Activated CD8-positive, alpha-beta memory T cell treated with anti-CD3 and anti-CD28 coated beads, Interleukin-2, amount 10 ng/mL, durations not matched to agents 7 days and 5 days (primary cell): ENCODE data around the gene GORASP2. TPM values are rescaled to one million over a fixed set of nuclear protein-coding genes. Genes with fewer than 3 reads are reported as not detected.

ENCODE experiments used
- ATAC-seq: fragments of 150-1000 bp; cut with Tn5 transposase; one replicate; pipeline ENCODE4 v1.10.0; 2021; ENCODE audit warnings: moderate library complexity
- CTCF ChIA-PET: fragments of 350-600 bp; sonication (Branson Sonifier 250); formaldehyde crosslinking; loops from one replicate; lab custom pipeline; 2021; ENCODE audit warnings: antibody characterized with exemption; lab: Charles Lee
- DNase-seq: peaks from one replicate; pipeline ENCODE4 v3.0.0-alpha.2; 2020
- H3K27ac Mint-ChIP-seq: one replicate; pipeline ENCODE4 v1.8.0; 2021; ENCODE audit warnings: mild to moderate bottlenecking, mixed read lengths
- H3K27me3 Mint-ChIP-seq: one replicate; pipeline ENCODE4 v1.8.0; 2021; ENCODE audit warnings: mixed read lengths
- H3K36me3 Mint-ChIP-seq: one replicate; pipeline ENCODE4 v1.8.0; 2021; ENCODE audit warnings: mild to moderate bottlenecking, mixed read lengths
- H3K4me1 Mint-ChIP-seq: one replicate; pipeline ENCODE4 v1.8.0; 2021; ENCODE audit warnings: mixed read lengths
- H3K4me3 Mint-ChIP-seq: one replicate; pipeline ENCODE4 v1.8.0; 2021; ENCODE audit warnings: mild to moderate bottlenecking, moderate library complexity, mixed read lengths
- H3K9me3 Mint-ChIP-seq: one replicate; pipeline ENCODE4 v1.8.0; 2022; ENCODE audit warnings: low read depth, mixed read lengths
- total RNA-seq, 2 experiments: library from RNA; stranded (reverse); gene quantifications; one replicate each; pipeline ENCODE4 v1.2.3, GENCODE V29; 2021

GORASP2 gene
- total RNA-seq, 2 experiments from 2014 or later = 45.3 to 64.4 TPM

- Mint-ChIP-seq H3K36me3 (peaks cover 25% of the 10 kb centered on the region), H3K9me3 (no peaks in the 10 kb centered on the region), H3K4me1 (peaks cover 37% of the 10 kb centered on the region), H3K4me3 (peak overlapping the region; percentile 74), H3K27me3 (no peaks in the 10 kb centered on the region), H3K27ac (peak overlapping the region; percentile 92)
- DNase-seq (peak; percentile 46), ATAC-seq (no peak)
- CTCF ChIA-PET = interaction anchor here (0.8 to 4.3 kb wide), 31 partner anchors 8 to 638 kb away, joined by 3 to 23 read pairs (median 4); partner anchors contain the start of genes DCAF17, METTL8 and TLK1
These were observed 823 bp upstream of the GORASP2 start for GRCh38 chr2:170928036-170928823.

- CTCF ChIA-PET = interaction anchor here (0.8 to 4.3 kb wide), 19 partner anchors 8 to 505 kb away, joined by 3 to 23 read pairs (median 5); partner anchors contain the start of genes DCAF17, METTL8 and TLK1
- H3K4me1 Mint-ChIP-seq = peaks cover 42% of the 10 kb centered on the region
- no peaks in the 10 kb centered on the region for H3K9me3 Mint-ChIP-seq
- DNase-seq = peak; percentile 67
- peaks cover 23% of the 10 kb centered on the region for H3K36me3 Mint-ChIP-seq
- H3K27me3 Mint-ChIP-seq = no peaks in the 10 kb centered on the region
- H3K27ac Mint-ChIP-seq = peak overlapping the region; percentile 97
- ATAC-seq = peak; percentile 5
- H3K4me3 Mint-ChIP-seq = peak overlapping the region; percentile 95
These were observed 615 bp downstream of the GORASP2 start for GRCh38 chr2:170929686-170930050.

GRCh38 chr2:170930131-170930990, 1.3 kb downstream of the GORASP2 start:
- H3K4me1 Mint-ChIP-seq = peaks cover 37% of the 10 kb centered on the region
- DNase-seq (peak; percentile 83), ATAC-seq (peak; percentile 39)
- peaks cover 18% of the 10 kb centered on the region for H3K36me3 Mint-ChIP-seq
- H3K27ac Mint-ChIP-seq = peak overlapping the region; percentile 97
- CTCF ChIA-PET = interaction anchor here (0.6 to 4.3 kb wide), 10 partner anchors 10 to 504 kb away, joined by 3 to 23 read pairs (median 11); partner anchors contain the start of genes DCAF17 and METTL8
- H3K9me3 Mint-ChIP-seq = no peaks in the 10 kb centered on the region
- peak overlapping the region; percentile 95 for H3K4me3 Mint-ChIP-seq
- no peaks in the 10 kb centered on the region for H3K27me3 Mint-ChIP-seq

GRCh38 chr2:170930991-170931266, 1.9 kb downstream of the GORASP2 start:
- H3K27me3 Mint-ChIP-seq = no peaks in the 10 kb centered on the region
- peak overlapping the region; percentile 3 for H3K27ac Mint-ChIP-seq
- H3K4me1 Mint-ChIP-seq = peaks cover 42% of the 10 kb centered on the region
- ATAC-seq (no peak), DNase-seq (no peak)
- H3K4me3 Mint-ChIP-seq = peak overlapping the region; percentile 95
- peaks cover 17% of the 10 kb centered on the region for H3K36me3 Mint-ChIP-seq
- no peaks in the 10 kb centered on the region for H3K9me3 Mint-ChIP-seq
- CTCF ChIA-PET = interaction anchor here (0.6 to 4.3 kb wide), 4 partner anchors 14 to 503 kb away, joined by 3 to 23 read pairs (median 12); partner anchors contain the start of genes DCAF17 and METTL8

- Mint-ChIP-seq H3K27ac (no peak overlapping the region), H3K9me3 (no peaks in the 10 kb centered on the region), H3K4me3 (no peak overlapping the region), H3K27me3 (no peaks in the 10 kb centered on the region), H3K4me1 (peaks cover 42% of the 10 kb centered on the region), H3K36me3 (peaks cover 20% of the 10 kb centered on the region)
- DNase-seq = no peak
- no peak for ATAC-seq
- CTCF ChIA-PET = no interaction called here
These were observed 3.1 kb downstream of the GORASP2 start for GRCh38 chr2:170932166-170932565.

- H3K27ac Mint-ChIP-seq = no peak overlapping the region
- DNase-seq = no peak
- peaks cover 23% of the 10 kb centered on the region for H3K36me3 Mint-ChIP-seq
- no peak for ATAC-seq
- H3K9me3 Mint-ChIP-seq = no peaks in the 10 kb centered on the region
- H3K27me3 Mint-ChIP-seq = no peaks in the 10 kb centered on the region
- H3K4me1 Mint-ChIP-seq = peaks cover 39% of the 10 kb centered on the region
- H3K4me3 Mint-ChIP-seq = no peak overlapping the region
- CTCF ChIA-PET = interaction anchor here (1.4 kb wide), 1 partner anchor 14 kb away, joined by 3 read pairs; no protein-coding TSS in a partner anchor
These were observed 3.9 kb downstream of the GORASP2 start for GRCh38 chr2:170932948-170933347.

GRCh38 chr2:170937709-170938379, 8.8 kb downstream of the GORASP2 start:
- no peaks in the 10 kb centered on the region for H3K9me3 Mint-ChIP-seq
- H3K36me3 Mint-ChIP-seq = peaks cover 17% of the 10 kb centered on the region
- ATAC-seq (no peak), DNase-seq (no peak)
- H3K27me3 Mint-ChIP-seq = no peaks in the 10 kb centered on the region
- CTCF ChIA-PET = interaction anchor here (0.7 to 1.6 kb wide), 3 partner anchors 9 to 34 kb away, joined by 3 to 9 read pairs (median 3); partner anchors contain the start of gene GORASP2
- peaks cover 24% of the 10 kb centered on the region for H3K4me1 Mint-ChIP-seq
- no peak overlapping the region for H3K4me3 Mint-ChIP-seq
- H3K27ac Mint-ChIP-seq = no peak overlapping the region

- CTCF ChIA-PET = interaction anchor here (1.4 to 3.0 kb wide), 2 partner anchors 11 to 33 kb away, joined by 3 to 18 read pairs; partner anchors contain the start of gene GORASP2
- DNase-seq (no peak), ATAC-seq (no peak)
- Mint-ChIP-seq H3K36me3 (peaks cover 20% of the 10 kb centered on the region), H3K27ac (no peak overlapping the region), H3K4me1 (peaks cover 18% of the 10 kb centered on the region), H3K4me3 (no peak overlapping the region), H3K9me3 (no peaks in the 10 kb centered on the region), H3K27me3 (no peaks in the 10 kb centered on the region)
These were observed 11.0 kb downstream of the GORASP2 start for GRCh38 chr2:170940066-170940465.

- no peak overlapping the region for H3K4me3 Mint-ChIP-seq
- no peaks in the 10 kb centered on the region for H3K9me3 Mint-ChIP-seq
- no peak for DNase-seq
- peaks cover 19% of the 10 kb centered on the region for H3K4me1 Mint-ChIP-seq
- ATAC-seq = no peak
- H3K27me3 Mint-ChIP-seq = no peaks in the 10 kb centered on the region
- H3K27ac Mint-ChIP-seq = no peak overlapping the region
- CTCF ChIA-PET = interaction anchor here (1.2 kb wide), 1 partner anchor 30 kb away, joined by 3 read pairs; no protein-coding TSS in a partner anchor
- peaks cover 12% of the 10 kb centered on the region for H3K36me3 Mint-ChIP-seq
These were observed 13.6 kb downstream of the GORASP2 start for GRCh38 chr2:170942615-170943014.

GRCh38 chr2:170943041-170943440, 14.0 kb downstream of the GORASP2 start:
- H3K36me3 Mint-ChIP-seq = peaks cover 10% of the 10 kb centered on the region
- no peak overlapping the region for H3K4me3 Mint-ChIP-seq
- no peaks in the 10 kb centered on the region for H3K27me3 Mint-ChIP-seq
- DNase-seq (no peak), ATAC-seq (no peak)
- no peak overlapping the region for H3K27ac Mint-ChIP-seq
- H3K4me1 Mint-ChIP-seq = peaks cover 19% of the 10 kb centered on the region
- CTCF ChIA-PET = interaction anchor here (1.2 to 4.5 kb wide), 2 partner anchors 13 to 30 kb away, joined by 3 to 21 read pairs; partner anchors contain the start of gene GORASP2
- no peaks in the 10 kb centered on the region for H3K9me3 Mint-ChIP-seq

GRCh38 chr2:170943596-170943995, 14.5 kb downstream of the GORASP2 start:
- Mint-ChIP-seq H3K27me3 (no peaks in the 10 kb centered on the region), H3K9me3 (no peaks in the 10 kb centered on the region), H3K4me1 (peaks cover 19% of the 10 kb centered on the region), H3K36me3 (peaks cover 10% of the 10 kb centered on the region), H3K4me3 (no peak overlapping the region), H3K27ac (no peak overlapping the region)
- CTCF ChIA-PET = interaction anchor here (1.2 to 4.5 kb wide), 2 partner anchors 14 to 30 kb away, joined by 3 to 21 read pairs; partner anchors contain the start of gene GORASP2
- DNase-seq (no peak), ATAC-seq (no peak)

- DNase-seq (no peak), ATAC-seq (no peak)
- Mint-ChIP-seq H3K36me3 (peaks cover 12% of the 10 kb centered on the region), H3K9me3 (no peaks in the 10 kb centered on the region), H3K27ac (no peak overlapping the region), H3K27me3 (no peaks in the 10 kb centered on the region), H3K4me1 (peaks cover 14% of the 10 kb centered on the region), H3K4me3 (no peak overlapping the region)
- CTCF ChIA-PET = interaction anchor here (4.5 kb wide), 1 partner anchor 15 kb away, joined by 21 read pairs; the partner anchor contains the start of gene GORASP2
These were observed 15.5 kb downstream of the GORASP2 start for GRCh38 chr2:170944545-170944944.
